Activated CD4-positive, alpha-beta T cell treated with anti-CD3 and anti-CD28 coated beads for 36 hours (primary cell): ENCODE data around the gene SBK1. TPM values are rescaled to one million over a fixed set of nuclear protein-coding genes. Genes with fewer than 3 reads are reported as not detected.
"Not testable (repeated sequence)": the region's sequence is repeated elsewhere in the genome, so short reads cannot be mapped to it uniquely, and the experiment has no call there.

Experiments
- ATAC-seq: fragments of 200-7000 bp; cut with Tn5 transposase; one replicate; pipeline ENCODE4 v1.10.0; 2021; ENCODE audit warnings: mild to moderate bottlenecking, moderate library complexity
- CTCF ChIA-PET: fragments of 350-600 bp; sonication (Branson Sonifier 250); formaldehyde crosslinking; loops from one replicate; lab custom pipeline; 2021; ENCODE audit warnings: antibody characterized with exemption; lab: Charles Lee
- POLR2A ChIA-PET: fragments of 350-600 bp; sonication (Branson Sonifier 250); formaldehyde crosslinking; loops from one replicate; lab custom pipeline; 2021; ENCODE audit warnings: antibody characterized with exemption, inconsistent platforms; lab: Charles Lee
- DNase-seq: peaks from one replicate; pipeline ENCODE4 v3.0.0-alpha.2; 2020
- H3K27ac Mint-ChIP-seq: one replicate; pipeline ENCODE4 v1.8.0; 2021; ENCODE audit warnings: mixed read lengths
- H3K27me3 Mint-ChIP-seq: one replicate; pipeline ENCODE4 v1.8.0; 2021; ENCODE audit warnings: mixed read lengths
- H3K36me3 Mint-ChIP-seq: one replicate; pipeline ENCODE4 v1.8.0; 2021; ENCODE audit warnings: low read depth, mixed read lengths
- H3K4me1 Mint-ChIP-seq: one replicate; pipeline ENCODE4 v1.8.0; 2021; ENCODE audit warnings: mixed read lengths
- H3K4me3 Mint-ChIP-seq: one replicate; pipeline ENCODE4 v1.8.0; 2021; ENCODE audit warnings: mild to moderate bottlenecking, moderate library complexity, mixed read lengths
- H3K9me3 Mint-ChIP-seq: one replicate; pipeline ENCODE4 v1.8.0; 2021; ENCODE audit warnings: low read depth, mixed read lengths
- intact Hi-C, 2 experiments: fragments of 100-400 bp; cut with DNase I in 1 of 2; cut with micrococcal nuclease in 1 of 2; formaldehyde crosslinking; loops; one replicate each; pipeline versions ENCODE4 v1.14.2 to v1.15.1; 2022 to 2024; cut with DNase I, micrococcal nuclease
- total RNA-seq, 2 experiments: library from RNA; stranded (reverse); gene quantifications; one replicate each; pipeline ENCODE4 v1.2.3, GENCODE V29; 2021

SBK1 gene
- total RNA-seq, 2 experiments from 2014 or later = 6.5 to 6.6 TPM

DNA sequence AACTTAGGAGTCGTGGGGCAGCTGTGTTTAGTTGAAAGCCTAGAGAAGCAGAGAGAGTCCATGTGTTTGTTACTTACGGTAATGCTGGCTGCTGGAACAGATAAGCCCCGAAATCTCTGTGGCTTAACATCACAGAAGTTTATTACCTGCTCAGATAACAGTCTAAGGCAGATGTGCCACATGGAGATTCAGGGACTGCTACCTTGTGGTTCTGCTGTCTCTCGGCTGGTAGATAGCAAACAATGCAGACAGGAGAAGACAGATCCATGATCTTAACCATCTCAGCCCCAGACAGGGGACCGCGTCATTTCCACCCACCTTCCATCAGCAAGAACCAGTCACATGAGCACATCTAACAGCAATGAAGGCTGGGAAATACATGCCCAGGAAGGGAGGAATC, 40.3 kb downstream of the SBK1 start:
- H3K4me3 Mint-ChIP-seq, DNase-seq, CTCF ChIA-PET, POLR2A ChIA-PET, H3K4me1 Mint-ChIP-seq, H3K36me3 Mint-ChIP-seq, H3K27ac Mint-ChIP-seq, H3K27me3 Mint-ChIP-seq, intact Hi-C loops, ATAC-seq, H3K9me3 Mint-ChIP-seq: not testable (repeated sequence)

DNA sequence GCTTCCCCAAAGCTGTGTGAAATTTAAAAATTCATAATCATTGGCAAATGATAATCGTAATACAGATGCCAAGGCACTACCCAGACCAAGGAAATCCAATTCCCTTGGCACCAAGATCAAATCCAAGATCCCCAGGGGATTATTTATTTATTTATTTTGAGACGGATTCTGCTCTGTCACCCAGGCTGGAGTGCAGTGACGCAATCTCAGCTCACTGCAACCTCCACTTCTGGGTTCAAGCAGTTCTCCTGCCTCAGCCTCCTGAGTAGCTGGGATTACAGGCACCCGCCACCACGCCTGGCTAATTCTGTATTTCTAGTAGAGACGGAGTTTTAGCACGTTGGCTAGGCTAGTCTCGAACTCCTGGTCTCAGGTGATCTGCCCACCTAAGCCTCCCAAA, 43.4 kb downstream of the SBK1 start:
- DNase-seq, POLR2A ChIA-PET, H3K36me3 Mint-ChIP-seq, H3K4me3 Mint-ChIP-seq, H3K9me3 Mint-ChIP-seq, H3K27me3 Mint-ChIP-seq, ATAC-seq, CTCF ChIA-PET, H3K27ac Mint-ChIP-seq, H3K4me1 Mint-ChIP-seq, intact Hi-C loops: not testable (repeated sequence)

DNA sequence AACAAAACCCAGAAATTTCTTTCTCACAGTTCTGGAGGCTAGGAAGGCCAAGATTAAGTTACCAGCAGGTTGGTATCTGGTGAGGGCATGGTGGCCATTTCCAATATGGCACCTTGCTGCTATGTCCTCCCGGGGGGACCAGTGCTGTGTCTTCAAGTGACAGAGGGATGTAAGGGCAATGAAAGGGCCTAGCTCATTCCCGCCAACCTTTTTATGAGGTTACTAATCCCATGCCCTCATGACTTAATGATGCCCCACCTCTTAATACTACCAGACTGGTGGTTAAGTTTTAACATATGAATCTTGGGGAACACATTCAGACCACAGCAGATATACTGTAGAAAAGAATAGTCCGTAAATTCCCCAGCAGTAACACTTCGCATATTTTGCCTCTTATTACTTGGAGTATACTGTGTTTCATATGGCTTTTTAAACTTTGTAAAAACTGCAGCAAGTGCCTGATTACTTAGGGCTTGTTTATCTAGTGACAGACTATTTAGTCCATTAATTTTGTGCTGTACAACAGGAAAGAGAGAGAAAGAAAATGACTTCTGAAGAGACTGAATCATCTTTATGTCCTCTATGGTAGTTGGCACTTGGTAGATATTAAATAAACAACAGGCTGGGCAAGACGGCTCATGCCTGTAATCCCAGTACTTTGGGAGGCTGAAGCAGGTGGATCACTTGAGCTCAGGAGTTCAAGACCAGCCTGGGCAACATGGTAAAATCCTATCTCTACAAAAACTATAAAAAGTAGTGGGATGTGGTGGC, 44.8 kb downstream of the SBK1 start:
- CTCF ChIA-PET = interaction anchor here (0.6 kb wide), 1 partner anchor 136 kb away, joined by 3 read pairs; no protein-coding TSS in a partner anchor

DNA sequence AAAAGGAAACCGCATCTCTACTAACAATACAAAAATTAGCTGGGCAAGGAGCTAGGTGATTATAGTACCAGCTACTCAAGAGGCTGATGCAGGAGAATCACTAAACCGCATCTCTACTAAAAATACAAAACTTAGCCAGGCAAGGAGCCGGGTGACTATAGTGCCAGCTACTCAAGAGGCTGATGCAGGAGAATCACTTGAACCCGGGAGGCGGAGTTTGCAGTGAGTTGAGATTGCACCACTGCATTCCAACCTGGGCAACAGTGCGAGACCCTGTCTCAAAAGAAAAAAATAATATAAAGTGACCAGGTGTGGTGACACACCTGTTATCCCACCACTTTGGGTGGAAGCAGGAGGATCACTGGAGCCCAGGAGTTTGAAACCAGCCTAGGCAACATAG, 45.9 kb downstream of the SBK1 start:
- H3K27me3 Mint-ChIP-seq, CTCF ChIA-PET, ATAC-seq, H3K4me1 Mint-ChIP-seq, H3K9me3 Mint-ChIP-seq, DNase-seq, H3K36me3 Mint-ChIP-seq, POLR2A ChIA-PET, H3K27ac Mint-ChIP-seq, intact Hi-C loops, H3K4me3 Mint-ChIP-seq: not testable (repeated sequence)

More for the DNA sequence above, 44.8 kb downstream of the SBK1 start:
- POLR2A ChIA-PET, DNase-seq, intact Hi-C loops, H3K9me3 Mint-ChIP-seq, H3K4me1 Mint-ChIP-seq, H3K27ac Mint-ChIP-seq, H3K27me3 Mint-ChIP-seq, ATAC-seq, H3K36me3 Mint-ChIP-seq, H3K4me3 Mint-ChIP-seq: not testable (repeated sequence)

DNA sequence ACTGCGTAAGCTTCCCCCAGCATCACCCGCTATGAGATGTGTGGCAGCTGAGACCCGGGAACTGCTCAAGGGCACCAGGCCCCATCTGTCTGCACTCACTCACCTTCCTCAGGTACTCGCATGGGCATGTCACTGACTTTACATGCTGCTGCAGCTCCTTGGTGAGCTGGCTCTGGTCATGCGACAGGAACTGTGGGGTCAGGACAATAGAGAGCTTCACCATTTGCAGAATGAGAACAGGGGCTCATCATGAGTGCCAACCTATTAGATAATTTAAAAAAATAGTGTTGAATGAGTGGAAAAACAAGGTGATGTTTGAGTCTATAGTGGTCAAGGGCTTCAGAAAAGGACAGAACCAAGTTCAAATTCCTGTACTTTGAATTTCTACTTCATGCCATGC, 70.3 kb downstream of the SBK1 start:
- H3K27ac Mint-ChIP-seq, H3K4me3 Mint-ChIP-seq, H3K4me1 Mint-ChIP-seq, intact Hi-C loops, H3K9me3 Mint-ChIP-seq, DNase-seq, H3K27me3 Mint-ChIP-seq, CTCF ChIA-PET, ATAC-seq, POLR2A ChIA-PET, H3K36me3 Mint-ChIP-seq: not testable (repeated sequence)

DNA sequence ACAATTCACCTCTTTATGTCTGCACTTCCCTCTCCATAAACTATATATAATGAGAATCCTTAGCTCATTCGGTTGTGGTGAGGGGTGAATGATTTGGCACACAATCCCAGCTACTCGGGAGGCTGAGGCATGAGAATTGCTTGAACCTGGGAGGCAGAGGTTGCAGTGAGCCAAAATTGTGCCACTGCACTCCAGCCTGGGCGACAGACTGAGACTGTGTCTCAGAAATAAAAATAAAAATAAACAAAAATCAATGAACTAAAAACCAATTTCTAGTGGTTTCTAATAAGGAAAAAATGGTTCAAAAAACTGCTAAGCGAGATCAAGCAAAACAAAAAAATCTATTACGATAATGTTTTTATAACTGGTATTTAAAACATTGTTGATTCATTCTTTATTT, 71.1 kb downstream of the SBK1 start, which contains the start of gene NPIPB6:
NPIPB6 (minus strand) TSS at position 101 of the 400 bp plus-strand sequence. CDS start 686 bp downstream, outside the sequence.
- DNase-seq, CTCF ChIA-PET, ATAC-seq, H3K36me3 Mint-ChIP-seq, H3K4me3 Mint-ChIP-seq, H3K4me1 Mint-ChIP-seq, POLR2A ChIA-PET, H3K27me3 Mint-ChIP-seq, H3K27ac Mint-ChIP-seq, intact Hi-C loops, H3K9me3 Mint-ChIP-seq: not testable (repeated sequence)

DNA sequence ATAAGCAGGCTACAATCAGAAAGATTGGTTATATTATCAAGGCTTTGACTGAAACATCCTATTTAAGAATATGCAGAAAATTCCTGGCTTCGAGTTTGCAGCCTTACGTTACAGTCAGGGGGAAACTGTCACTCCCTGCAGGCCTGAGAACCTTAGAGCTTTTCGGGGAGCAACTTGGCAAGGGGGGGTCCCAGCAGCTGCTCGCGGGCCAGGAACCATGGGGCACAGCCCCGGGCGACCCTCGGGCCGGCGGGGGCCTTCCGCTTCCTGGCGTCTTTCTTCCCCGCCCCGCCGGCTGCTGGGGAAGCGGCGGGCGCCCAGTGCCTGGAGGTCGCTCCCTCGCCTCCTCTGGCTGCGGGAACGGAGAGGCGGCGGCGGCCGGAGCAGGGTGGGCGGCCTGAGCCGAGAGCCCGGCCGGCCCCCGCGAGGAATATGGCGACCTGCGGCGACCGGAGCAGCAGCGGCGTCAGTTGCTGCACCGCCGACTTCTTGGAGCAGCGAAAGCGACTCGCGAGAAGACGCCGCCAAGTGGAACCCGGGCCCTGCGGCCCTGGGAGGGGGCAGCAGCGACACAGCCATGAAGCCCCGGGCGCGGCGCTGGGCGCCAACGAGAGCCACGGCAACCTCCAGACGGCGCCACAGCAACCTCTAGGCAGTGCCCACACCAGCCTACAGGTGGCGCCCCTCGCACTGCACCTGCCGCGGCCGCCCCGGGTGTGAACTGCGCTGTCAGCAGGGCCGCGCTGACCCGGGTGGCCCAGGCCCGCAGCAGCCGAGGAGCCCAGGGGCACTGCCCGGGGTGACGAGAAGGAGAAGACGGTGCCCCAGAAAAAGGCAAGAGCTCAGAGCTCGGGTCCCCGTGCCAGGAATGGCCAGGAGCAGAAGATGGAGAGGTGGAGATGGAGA, 72.2 kb downstream of the SBK1 start:
- H3K27ac Mint-ChIP-seq, H3K9me3 Mint-ChIP-seq, H3K4me1 Mint-ChIP-seq, intact Hi-C loops, H3K4me3 Mint-ChIP-seq, CTCF ChIA-PET, H3K36me3 Mint-ChIP-seq, POLR2A ChIA-PET, H3K27me3 Mint-ChIP-seq: not testable (repeated sequence)
- DNase-seq (peak; percentile 43), ATAC-seq (peak; percentile 99)

DNA sequence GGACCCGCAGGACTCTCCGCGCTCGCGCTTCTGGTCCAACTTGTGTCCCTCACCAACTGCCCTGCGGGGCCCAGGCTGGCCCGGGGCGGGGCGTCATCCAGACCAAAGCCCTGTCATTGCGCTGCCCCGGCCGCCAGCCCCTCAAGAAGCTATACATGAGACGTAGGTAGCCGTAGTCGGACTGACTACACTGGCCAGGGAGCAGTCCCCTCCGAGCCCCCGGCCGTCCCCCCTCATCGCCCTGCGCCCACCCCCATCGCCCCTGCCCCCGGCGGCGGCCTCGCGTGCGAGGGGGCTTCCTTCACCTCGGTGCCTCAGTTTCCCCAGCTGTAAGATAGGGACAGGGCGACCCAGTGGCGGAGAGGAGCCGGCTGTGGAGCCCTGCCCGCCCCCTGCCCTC, 75.6 kb downstream of the SBK1 start:
- H3K27ac Mint-ChIP-seq, intact Hi-C loops, H3K4me1 Mint-ChIP-seq, H3K4me3 Mint-ChIP-seq, POLR2A ChIA-PET, H3K27me3 Mint-ChIP-seq, H3K36me3 Mint-ChIP-seq, H3K9me3 Mint-ChIP-seq, ATAC-seq, DNase-seq, CTCF ChIA-PET: not testable (repeated sequence)

Other genes with a start within 250 kb of the SBK1 start
- not detected for gene GSG1L, start 228.8 kb upstream of the SBK1 start, total RNA-seq
- gene XPO6, start 80.6 kb upstream of the SBK1 start, total RNA-seq = 100 to 1,000 TPM; 241 to 368 TPM
- 1 to 10 TPM; 1.7 to 1.8 TPM for gene NPIPB6, start 71.0 kb downstream of the SBK1 start, total RNA-seq
- 100 to 1,000 TPM; 121 to 294 TPM for gene EIF3CL, start 111.3 kb downstream of the SBK1 start, total RNA-seq
- gene NPIPB7, start 179.8 kb downstream of the SBK1 start, total RNA-seq = under 1 TPM in 1 of 2 experiments, not detected in 1; 0.42 TPM
- 10 to 100 TPM; 19.0 to 24.6 TPM for gene CLN3, start 199.5 kb downstream of the SBK1 start, total RNA-seq
- 1 to 10 TPM; 1.8 to 2.4 TPM for gene APOBR, start 202.1 kb downstream of the SBK1 start, total RNA-seq
- not detected for gene IL27, start 214.3 kb downstream of the SBK1 start, total RNA-seq
- not detected for gene NUPR1, start 246.4 kb downstream of the SBK1 start, total RNA-seq